ENCODE measurements around the gene TSC22D4.
"Not testable (repeated sequence)": the region's sequence is repeated elsewhere in the genome, so short reads cannot be mapped to it uniquely, and the experiment has no call there.

Gene TSC22D4

DNA sequence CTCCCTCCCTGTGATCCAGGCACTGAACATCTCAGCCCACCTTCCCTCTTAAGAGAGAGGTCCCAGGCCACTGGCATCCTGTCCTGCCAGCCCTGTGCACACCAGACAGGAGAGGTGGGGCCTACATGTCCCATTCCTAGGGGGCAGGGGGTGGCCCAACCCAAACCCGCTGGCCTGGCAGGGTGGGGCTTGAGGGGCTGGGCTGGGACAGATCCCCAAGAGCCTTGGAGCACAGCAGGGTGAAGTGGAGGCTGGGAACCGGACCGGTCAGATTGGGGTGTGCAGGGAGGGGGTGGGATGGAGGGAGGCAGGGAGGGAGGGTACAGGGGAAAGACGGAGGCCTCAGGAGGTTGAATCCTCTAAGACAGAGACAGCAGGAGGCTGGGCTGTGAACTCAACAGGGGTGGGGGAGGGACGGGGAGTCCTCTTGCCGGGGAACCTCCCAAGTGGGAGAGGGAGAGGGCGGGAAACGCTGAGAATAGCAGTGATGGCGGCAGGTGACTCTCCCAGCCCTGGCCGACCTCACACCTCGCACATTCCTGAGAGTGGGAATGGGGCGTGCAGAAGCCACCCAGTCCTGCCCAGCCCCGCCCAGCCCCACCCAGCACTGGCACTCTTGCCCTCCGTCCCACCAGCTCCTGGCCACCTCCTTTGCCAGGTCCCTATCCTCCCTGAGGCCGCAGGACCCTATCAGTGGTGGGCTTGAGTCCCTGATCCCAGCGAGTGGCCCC lies 6.7 kb downstream of the TSC22D4 start:
- DNase-seq = no peak

DNA sequence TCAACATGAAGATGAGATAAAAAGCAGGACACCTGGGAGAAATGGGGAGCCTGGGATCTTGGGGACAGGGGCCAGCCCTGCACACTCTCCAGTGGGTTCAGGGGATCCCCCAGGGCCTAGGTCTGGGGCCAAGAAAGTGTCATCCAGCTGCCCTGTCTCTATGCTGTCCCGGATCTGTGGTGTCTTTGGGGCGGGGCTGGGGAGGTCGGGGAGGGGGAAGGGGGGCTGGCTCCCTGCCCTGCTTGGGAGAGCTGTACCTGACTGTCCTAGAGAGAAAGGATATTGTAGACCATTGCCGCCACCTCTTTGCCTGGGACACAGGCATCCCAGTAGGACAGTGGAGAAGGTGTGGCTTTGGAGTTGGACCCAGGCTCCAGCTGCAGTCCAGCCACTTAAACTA lies 8.0 kb downstream of the TSC22D4 start:
- no peak for DNase-seq

GRCh38 chr7:100469227-100470044 lies 9.6 kb downstream of the TSC22D4 start:
- peak; percentile 86 for DNase-seq

DNA sequence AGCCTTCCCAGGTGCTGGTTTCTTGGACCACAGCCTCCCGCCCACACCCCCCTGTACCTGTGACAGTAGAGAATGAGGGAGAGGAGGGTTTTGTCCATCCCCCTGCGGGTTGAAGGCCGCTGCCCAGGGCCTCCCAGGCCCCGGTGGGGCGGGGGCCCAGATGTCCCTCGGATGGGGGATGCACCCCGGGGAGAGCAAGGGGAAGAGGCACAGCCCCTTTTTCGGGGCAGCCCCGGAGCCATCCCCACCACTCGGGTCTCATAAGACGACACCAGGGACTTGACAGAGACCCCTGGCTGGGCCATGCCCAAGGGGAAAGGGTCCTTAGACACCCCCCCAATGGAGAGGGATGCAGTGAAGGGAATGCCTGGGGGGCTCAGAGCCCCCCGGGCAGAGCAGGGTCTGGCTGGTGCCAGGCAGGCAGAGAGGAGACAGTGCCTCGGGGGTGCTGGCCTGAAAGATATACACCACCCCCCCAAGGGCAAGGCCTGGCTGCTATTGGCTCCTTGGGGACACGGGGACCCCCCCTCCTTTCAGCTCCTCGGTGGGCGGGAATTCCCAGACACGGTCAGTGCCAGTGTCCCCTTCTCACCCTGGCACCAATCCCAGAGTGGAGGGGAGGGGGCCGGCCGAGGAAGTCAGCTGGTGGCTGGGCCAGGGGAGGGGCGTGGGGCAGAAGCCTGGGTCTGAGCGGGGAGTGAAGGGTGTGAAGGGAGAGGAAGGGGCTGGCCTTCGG lies 11.2 kb downstream of the TSC22D4 start:
- DNase-seq = no peak

DNA sequence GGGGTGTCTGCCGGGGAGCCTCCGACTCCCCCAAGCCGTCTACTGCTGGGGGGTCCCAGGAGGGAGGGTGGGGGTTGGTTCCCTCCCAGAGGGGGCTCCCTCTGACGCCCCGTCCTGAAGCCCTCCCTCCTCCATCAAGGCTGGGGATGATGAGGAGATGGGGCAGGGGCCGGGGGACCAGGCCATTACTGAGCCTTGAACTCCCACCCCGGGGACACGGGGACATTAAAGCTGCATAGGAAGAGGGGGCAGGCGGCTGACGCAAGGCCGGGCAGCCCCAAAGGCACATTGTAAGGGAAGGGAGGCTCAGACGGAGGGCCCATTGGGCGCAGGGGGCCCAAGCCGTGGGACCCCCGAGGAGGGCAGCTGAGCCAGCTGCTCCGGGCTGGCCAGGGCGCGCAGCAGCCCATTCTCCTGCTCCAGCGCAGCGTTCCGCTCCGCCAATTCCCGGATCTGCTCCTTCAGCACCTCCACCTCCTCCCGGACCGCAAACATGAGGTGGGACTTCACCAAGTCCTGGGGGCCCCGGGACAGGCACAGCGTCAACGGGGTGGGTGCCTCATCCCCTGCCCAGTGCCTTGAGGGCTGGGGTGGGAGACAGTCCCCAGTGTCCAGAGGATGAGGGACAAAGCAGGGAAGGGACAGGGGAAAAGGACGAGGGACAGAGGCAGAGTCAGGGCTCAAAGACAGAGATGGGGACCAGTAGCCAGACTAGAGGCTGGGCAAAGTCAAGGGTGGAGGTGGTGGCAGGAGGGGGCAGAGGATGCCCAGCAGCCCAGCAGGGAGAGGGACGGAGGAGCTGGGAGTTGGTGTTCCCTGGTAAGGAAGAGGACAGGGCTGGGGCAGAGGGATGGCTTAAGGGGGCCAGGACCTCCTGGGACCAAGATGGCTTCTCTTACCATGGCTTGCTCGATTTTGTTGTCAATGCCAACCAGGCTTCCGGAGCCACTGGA lies 12.1 kb downstream of the TSC22D4 start:
- no peak for DNase-seq

GRCh38 chr7:100465702-100466311 lies 13.2 kb downstream of the TSC22D4 start:
- no peak for DNase-seq

- DNase-seq = no peak
These were observed 13.7 kb downstream of the TSC22D4 start for GRCh38 chr7:100465299-100465698.

GRCh38 chr7:100464791-100465190 lies 14.2 kb downstream of the TSC22D4 start:
- DNase-seq = no peak

DNA sequence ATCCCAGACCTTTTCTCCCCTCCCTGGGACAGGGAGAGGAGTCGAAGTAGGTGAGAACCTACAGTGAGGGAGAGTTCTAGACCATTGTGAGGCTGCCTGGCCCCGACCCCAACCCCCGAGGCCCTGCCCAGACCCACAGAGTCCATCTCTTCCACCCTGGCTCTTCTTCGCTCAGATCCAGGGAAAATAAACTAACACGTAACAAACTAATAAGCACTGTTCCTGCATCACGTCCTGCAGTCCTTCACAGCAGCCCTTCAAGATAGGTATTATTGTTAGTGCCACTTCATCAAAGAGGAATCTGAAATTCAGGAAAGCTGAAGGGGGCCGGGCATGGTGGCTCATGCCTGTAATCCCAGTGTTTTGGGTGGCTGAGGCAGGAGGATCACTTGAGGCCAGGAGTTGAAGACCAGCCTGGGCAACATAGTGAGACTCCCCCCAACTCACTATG lies 14.8 kb downstream of the TSC22D4 start, which contains the start of gene SPACDR:
SPACDR (minus strand) TSS at position 51 of the 451 bp plus-strand sequence. CDS start 235 bp downstream, outside the sequence.
- no peak for DNase-seq

- no peak for DNase-seq
These were observed 22.0 kb downstream of the TSC22D4 start for GRCh38 chr7:100457033-100457432.

DNA sequence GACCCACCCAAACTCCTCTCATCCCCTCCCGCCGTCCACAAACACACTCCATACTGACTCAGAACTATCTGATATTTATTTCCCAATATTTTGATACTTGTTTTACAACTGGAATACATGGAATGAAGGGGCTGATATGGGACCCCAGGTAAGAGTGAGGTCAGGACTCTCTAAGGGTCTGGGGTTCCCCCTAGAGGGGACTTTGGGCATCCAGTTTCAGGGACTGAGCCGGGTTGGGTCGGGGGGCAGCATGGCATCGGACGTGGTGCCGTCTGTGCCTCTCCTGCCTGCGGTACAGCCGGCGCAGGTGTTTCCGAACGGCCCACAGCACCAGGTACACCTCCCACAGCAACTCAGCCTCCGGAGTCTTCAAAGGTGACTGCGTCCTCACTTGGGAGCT lies 22.5 kb downstream of the TSC22D4 start:
- no peak for DNase-seq

DNA sequence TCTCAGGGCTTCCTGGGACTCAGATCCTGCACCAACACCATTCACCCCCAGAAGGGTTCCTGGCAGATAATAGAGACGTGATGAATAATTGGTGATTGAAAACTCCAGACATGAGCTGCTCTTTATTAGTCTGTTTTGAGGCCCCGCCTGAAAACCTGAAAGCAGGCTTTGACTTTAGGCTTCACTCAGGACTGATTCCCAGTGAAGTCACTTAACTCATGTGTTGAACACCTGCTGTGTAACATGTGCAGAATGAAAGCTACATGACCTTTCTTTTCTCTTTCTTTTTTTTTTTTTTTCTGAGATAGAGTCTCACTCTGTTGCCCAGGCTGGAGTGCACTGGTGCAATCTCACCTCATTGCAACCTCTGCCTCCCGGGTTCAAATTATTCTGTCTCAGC lies 23.8 kb downstream of the TSC22D4 start:
- no peak for DNase-seq

DNA sequence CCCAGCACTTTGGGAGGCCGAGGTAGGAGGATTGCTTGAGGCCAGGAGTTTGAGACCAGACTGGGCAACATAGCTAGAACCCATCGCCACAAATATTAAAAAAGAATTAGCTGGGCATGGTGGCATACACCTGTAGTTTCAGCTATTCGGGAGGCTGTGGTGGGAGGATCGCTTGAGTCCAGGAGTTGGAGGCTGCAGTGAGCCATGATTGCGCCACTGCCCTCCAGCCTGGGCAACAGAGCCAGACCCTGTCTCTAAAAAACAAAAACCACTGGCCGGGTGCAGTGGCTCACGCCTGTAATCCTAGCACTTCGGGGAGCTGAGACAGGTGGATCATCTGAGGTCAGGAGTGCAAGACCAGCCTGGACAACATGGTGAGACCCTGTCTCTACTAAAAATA lies 25.2 kb downstream of the TSC22D4 start:
- not testable (repeated sequence) for DNase-seq

GRCh38 chr7:100452513-100452912 lies 26.5 kb downstream of the TSC22D4 start:
- no peak for DNase-seq

DNA sequence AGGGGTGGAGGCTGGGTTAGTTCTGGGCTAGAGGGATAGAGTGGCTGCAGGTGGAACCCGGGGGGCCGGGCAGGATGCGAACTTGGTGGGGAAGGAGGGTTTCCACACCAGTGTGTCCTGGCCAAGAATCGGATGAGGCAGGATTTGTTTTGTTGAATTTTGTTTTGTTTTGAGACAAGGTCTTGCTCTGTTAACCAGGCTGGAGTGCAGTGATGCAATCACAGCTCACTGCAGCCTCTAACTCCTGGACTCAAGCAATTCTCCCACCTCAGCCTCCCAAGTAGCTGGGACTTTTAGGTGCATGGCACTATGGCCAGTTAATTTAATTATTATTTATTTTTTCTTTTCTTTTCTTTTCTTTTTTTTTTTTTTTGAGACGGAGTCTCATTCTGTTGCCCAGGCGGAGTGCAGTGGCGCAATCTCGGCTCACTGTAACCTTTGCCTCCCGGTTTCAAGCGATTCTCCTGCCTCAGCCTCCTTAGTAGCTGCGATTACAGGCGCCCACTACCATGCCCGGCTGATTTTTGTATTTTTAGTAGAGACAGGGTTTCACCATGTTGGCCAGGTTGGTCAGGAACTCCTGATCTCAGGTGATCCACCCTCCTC lies 29.7 kb downstream of the TSC22D4 start:
- DNase-seq = no peak

DNA sequence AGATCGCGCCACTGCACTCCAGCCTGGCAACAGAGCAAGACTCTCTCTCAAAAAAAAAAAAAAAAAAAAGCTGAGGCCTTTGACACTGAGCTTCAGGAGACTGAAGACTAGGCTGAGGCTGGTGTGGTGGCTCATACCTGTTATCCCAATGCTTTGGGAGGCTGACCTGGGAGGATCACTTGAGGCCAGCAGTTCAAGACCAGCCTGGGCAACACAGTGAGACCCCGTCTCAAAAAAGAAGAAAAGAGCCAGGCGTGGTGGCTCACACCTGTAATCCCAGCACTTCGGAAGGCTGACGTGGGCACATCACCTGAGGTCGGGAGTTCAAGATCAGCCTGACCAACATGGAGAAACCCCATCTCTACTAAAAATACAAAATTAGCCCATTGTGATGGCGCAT lies 31.7 kb downstream of the TSC22D4 start:
- not testable (repeated sequence) for DNase-seq

DNA sequence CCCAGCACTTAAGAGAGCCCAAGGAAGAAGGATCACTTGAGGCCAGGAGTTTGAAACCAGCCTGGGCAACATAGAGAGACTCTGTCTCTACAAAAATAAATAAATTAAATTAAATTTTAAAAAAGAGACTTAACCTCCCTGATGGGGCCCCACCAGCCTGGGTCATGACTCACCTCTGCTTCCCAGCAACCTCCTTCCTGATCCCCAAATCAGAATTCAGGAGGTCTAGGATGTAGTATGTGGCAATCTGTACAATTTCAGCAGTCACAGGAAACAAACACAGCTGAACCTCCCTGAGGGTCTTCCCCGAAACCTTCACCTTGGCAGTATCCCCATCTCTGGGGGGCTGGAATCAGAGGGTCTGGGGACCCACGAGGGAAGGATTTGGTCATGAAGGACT lies 33.0 kb downstream of the TSC22D4 start:
- DNase-seq = no peak

GRCh38 chr7:100444311-100445278 lies 34.4 kb downstream of the TSC22D4 start:
- no peak for DNase-seq

DNA sequence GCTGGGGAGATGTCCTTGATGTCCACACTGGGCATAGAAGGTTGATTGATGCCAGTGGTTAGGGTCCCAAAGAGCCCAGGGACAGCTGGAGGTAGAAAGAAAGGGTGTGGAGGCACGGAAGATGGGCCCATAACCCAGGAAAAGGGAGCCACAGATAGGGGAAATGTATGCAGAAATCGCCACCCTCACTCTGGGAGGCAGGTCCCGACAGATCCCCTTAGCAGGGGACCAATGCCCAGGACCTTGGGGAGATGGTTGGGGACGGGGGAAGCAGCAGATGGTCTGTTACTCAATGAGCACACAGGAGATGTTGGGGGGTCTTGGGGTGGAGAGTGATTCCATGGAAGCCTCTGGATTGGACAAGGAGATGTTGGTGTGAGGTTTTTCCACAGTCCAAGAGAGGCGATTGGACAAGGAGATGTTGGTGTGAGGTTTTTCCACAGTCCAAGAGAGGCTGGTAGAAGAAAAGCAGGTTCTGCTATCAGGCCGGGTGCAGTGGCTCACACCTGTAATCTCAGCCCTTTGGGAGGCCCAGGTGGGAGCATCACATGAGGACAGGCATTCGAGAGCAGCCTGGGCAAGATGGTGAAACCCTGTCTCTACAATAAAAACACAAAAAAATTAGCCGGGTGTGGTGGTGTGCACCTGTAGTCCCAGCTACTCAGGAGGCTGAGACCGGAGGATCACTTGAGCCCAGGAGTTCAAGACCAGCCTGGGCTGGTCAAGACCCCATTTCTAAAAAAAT lies 35.7 kb downstream of the TSC22D4 start:
- no peak for DNase-seq

All from activated naive CD4-positive, alpha-beta T cell treated with Interleukin-2 at 50 U/mL for 16 hours (primary cell).